Measurements from ENCODE around the gene SPATS2.
A peak's percentile ranks its signal among the peaks of the same experiment; 100 is the strongest.

The SPATS2 gene

DNA sequence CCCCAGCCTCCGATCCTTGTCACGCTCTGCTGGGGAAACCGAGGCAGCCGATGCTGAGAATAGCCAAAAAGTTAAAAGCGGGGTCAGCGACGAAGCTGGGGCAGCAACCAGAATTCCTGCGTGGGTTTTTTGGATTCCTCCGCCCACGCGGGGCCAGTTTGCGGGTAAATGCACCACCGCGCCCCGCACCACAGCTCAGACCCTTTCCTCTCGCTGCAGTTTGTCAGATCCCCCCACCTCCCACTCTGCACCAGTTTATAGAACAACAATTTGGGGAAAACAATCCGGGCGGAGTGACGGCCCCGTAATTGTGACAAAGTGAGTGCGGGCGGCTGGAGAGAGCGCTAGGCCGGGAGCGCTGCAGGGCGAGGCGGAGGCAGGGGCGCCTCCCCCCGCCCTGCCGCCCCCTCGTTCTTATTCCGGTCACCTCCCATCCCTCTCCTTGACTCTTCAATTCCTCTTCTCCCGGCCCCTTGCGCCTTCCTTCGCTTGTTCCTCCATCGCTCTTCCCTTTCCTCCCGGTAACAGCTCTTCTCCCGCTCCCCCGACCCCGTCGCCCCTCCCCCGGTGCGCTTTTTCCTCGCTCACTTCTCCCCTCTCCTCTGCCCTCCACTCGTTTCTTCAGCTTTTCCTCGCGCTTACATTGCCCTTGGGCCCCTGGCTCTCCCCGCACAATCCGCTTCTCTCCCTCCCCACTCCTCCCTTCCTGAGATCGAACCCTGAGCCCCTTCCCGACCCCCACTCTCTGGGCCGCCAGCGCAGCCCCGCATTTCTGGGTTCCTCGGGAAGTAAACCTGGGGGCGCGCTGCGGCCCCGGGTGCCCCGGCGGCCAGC lies 21.2 kb upstream of the SPATS2 start:
- no peak overlapping the region for H3K27ac ChIP-seq
- intact Hi-C loops (cut with DNase I; ENCODE audit: low total_unique reads), result no loop called here
- H3K4me3 ChIP-seq, result peak overlapping the region; percentile 37 to 51
- no peaks in the 10 kb centered on the region for H3K9me3 ChIP-seq
- no peaks in the 10 kb centered on the region for H3K36me3 ChIP-seq
- TF ChIP-seq, protein P1, sequence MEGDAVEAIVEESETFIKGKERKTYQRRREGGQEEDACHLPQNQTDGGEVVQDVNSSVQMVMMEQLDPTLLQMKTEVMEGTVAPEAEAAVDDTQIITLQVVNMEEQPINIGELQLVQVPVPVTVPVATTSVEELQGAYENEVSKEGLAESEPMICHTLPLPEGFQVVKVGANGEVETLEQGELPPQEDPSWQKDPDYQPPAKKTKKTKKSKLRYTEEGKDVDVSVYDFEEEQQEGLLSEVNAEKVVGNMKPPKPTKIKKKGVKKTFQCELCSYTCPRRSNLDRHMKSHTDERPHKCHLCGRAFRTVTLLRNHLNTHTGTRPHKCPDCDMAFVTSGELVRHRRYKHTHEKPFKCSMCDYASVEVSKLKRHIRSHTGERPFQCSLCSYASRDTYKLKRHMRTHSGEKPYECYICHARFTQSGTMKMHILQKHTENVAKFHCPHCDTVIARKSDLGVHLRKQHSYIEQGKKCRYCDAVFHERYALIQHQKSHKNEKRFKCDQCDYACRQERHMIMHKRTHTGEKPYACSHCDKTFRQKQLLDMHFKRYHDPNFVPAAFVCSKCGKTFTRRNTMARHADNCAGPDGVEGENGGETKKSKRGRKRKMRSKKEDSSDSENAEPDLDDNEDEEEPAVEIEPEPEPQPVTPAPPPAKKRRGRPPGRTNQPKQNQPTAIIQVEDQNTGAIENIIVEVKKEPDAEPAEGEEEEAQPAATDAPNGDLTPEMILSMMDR (IDR thresholded peaks at IDR 0.05), result no peak
- peak in 1 of 2 donors; percentile 53 for DNase-seq
- peaks cover 3 to 84% of the 10 kb centered on the region in 2 donors for H3K27me3 ChIP-seq
- H3K4me1 ChIP-seq, result peaks cover 7 to 55% (median 50%) of the 10 kb centered on the region in 4 donors

DNA sequence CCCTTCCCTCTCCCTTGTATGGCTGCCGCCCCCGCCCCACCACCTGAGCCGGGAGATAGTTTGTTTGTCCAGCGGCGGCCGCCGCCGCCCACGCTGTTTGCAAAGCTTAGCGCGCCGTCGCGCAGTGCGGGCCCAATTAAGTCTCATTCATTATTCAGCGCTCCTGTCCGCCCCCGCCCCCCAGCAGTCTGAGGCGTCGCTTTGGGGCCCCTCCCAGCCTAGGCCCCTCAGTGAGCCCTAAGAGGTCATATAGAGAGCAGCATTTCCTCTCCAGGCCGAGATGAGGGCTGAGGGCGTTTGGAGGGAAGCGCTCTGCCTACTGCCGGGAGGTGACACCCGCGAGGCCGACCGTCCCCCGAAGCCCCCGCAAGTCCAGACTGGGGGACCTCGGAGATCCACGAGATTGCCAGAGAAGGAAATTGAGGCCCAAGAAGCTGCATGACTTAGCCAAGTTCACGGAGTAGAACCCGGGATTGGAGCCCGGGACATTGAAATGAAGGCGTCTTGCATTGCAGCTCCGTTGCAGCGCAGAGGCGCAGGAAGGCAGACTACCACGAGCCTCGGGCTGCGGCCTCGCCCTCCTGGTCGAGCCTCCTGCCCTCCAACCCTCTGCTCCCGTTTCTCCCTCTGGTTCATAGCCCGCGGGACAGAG lies 20.5 kb upstream of the SPATS2 start, which contains the start of gene DNAJC22:
Gene DNAJC22 (plus strand): TSS at position 230 of the 652 bp plus-strand sequence. CDS start 1,985 bp downstream, outside the sequence.
- intact Hi-C loops (cut with DNase I; ENCODE audit: low total_unique reads), result no loop called here
- TF ChIP-seq, protein P1 (IDR thresholded peaks at IDR 0.05), result no peak
- Histone ChIP-seq H3K36me3 (no peaks in the 10 kb centered on the region), H3K4me3 (peak within 1 kb of the TSS; percentile 37 to 51), H3K9me3 (no peaks in the 10 kb centered on the region), H3K27me3 (peaks cover 3 to 91% of the 10 kb centered on the region in 2 donors), H3K4me1 (peaks cover 7 to 55% (median 50%) of the 10 kb centered on the region in 4 donors), H3K27ac (no peak within 1 kb of the TSS)
- peak in 1 of 2 donors; percentile 64 for DNase-seq

DNA sequence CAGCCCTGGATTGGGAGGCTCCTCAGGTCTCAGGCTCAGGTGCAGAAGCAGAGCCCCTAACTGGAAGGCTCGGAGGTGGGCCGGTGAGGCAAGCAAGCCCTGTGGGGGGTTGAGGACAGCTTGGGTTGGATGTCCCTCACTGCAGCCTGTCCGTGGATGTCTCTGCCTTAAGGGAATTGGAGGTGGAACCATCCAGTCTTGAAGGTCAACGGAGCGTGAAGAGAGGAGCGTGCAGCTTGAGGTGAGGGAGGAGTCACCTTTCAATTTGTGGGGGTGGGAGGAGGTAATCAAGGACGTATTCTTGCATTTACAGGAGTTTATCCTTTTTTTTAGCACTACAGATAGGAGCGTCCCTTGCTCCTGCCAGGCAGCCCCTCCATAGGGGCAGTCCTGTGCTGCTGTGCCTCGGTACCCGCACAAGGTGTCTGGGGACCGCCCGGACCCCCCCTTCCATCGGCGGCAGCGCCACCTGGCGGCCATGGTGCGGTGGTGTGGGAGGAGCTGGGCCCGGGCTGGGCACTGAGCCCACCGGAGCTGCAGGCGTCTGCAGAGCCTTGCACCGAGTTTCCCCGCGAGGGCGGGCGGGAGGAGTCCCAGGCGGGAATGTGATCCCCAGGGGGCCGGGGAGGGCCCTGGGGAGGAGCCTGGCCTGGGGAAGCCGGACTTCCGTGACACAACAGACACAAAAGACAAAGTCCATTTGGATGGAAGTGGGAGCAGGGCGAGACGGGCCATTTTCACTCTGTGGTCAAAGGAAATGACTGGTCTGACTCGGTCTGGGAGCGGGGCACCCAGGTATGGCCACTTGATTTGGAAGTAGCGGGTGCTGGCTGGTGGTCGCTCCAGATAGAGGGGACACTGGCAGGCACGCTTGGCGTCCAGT lies 19.7 kb upstream of the SPATS2 start:
- DNase-seq, result peak in 1 of 2 donors; percentile 84
- Histone ChIP-seq H3K4me1 (peaks cover 7 to 48% (median 43%) of the 10 kb centered on the region in 4 donors), H3K4me3 (peak overlapping the region in 1 of 2 donors; percentile 51), H3K27me3 (peaks cover 3 to 88% of the 10 kb centered on the region in 2 donors), H3K36me3 (no peaks in the 10 kb centered on the region), H3K9me3 (no peaks in the 10 kb centered on the region), H3K27ac (no peak overlapping the region)
- intact Hi-C loops (cut with DNase I; ENCODE audit: low total_unique reads), result no loop called here
- TF ChIP-seq, protein P1 (IDR thresholded peaks at IDR 0.05), result peak; percentile 82 to 92

DNA sequence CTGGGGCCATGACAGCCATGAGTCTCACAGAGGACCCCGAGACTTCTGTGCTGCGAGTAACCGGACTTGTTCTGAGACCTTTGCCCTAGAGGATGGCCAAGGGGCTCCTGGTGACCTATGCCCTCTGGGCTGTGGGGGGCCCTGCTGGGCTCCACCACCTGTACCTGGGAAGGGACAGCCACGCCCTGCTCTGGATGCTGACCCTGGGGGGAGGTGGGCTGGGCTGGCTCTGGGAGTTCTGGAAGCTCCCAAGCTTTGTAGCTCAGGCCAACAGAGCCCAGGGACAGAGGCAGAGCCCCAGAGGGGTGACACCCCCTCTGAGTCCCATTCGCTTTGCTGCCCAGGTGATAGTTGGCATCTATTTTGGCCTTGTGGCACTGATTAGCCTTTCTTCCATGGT lies 18.5 kb upstream of the SPATS2 start:
- Histone ChIP-seq H3K4me1 (peaks cover 7 to 38% (median 34%) of the 10 kb centered on the region in 4 donors), H3K36me3 (no peaks in the 10 kb centered on the region), H3K4me3 (no peak overlapping the region), H3K27me3 (peaks cover 3 to 82% of the 10 kb centered on the region in 2 donors), H3K27ac (no peak overlapping the region), H3K9me3 (no peaks in the 10 kb centered on the region)
- TF ChIP-seq, protein P1 (IDR thresholded peaks at IDR 0.05), result no peak
- intact Hi-C loops (cut with DNase I; ENCODE audit: low total_unique reads), result no loop called here
- DNase-seq, result peak in 1 of 2 donors; percentile 39

DNA sequence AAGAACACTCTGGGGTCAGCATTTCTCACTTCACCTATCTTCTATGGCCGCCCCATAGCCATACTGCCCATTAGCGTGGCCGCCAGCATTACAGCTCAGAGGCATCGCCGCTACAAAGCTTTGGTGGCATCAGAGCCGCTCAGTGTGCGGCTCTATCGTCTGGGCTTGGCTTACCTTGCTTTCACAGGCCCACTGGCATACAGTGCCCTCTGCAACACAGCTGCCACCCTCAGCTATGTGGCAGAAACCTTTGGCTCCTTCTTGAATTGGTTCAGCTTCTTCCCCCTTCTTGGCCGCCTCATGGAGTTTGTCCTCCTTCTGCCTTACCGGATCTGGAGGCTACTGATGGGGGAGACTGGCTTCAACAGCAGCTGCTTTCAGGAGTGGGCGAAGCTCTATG lies 18.0 kb upstream of the SPATS2 start:
- peaks cover 7 to 38% (median 34%) of the 10 kb centered on the region in 4 donors for H3K4me1 ChIP-seq
- H3K27ac ChIP-seq, result no peak overlapping the region
- intact Hi-C loops (cut with DNase I; ENCODE audit: low total_unique reads), result no loop called here
- H3K36me3 ChIP-seq, result no peaks in the 10 kb centered on the region
- TF ChIP-seq, protein P1 (IDR thresholded peaks at IDR 0.05), result no peak
- no peak overlapping the region for H3K4me3 ChIP-seq
- H3K9me3 ChIP-seq, result no peaks in the 10 kb centered on the region
- peak in 1 of 2 donors; percentile 34 for DNase-seq
- peaks cover 3 to 78% of the 10 kb centered on the region in 2 donors for H3K27me3 ChIP-seq
